Left ventricle myocardium inferior (tissue), 1 donor: ENCODE results near the gene CRYBG1. TPM values are rescaled to one million over a fixed set of nuclear protein-coding genes. Genes with fewer than 3 reads are reported as not detected.

Experiments used
- DNase-seq: peaks from one replicate; pipeline ENCODE4 v3.0.0-alpha.2; 2020
- H3K27ac ChIP-seq: fragments of 200-600 bp; replicated peaks from 2 replicates; pipeline ENCODE4 v1.8.0; 2021
- H3K27me3 ChIP-seq: fragments of 200-600 bp; 2 replicates; pipeline ENCODE4 v1.8.0; 2021; ENCODE audit warnings: low read depth
- H3K36me3 ChIP-seq: fragments of 200-600 bp; 2 replicates; pipeline ENCODE4 v1.8.0; 2021
- H3K4me1 ChIP-seq: fragments of 200-600 bp; 2 replicates; pipeline ENCODE4 v1.8.0; 2021
- H3K4me3 ChIP-seq: fragments of 200-600 bp; 2 replicates; pipeline ENCODE4 v1.8.0; 2021; ENCODE audit warnings: mild to moderate bottlenecking, moderate library complexity
- H3K9me3 ChIP-seq: fragments of 200-600 bp; replicated peaks from 2 replicates; pipeline ENCODE4 v1.8.0; 2021
- CTCF ChIP-seq: fragments of 200-600 bp; IDR thresholded peaks from 2 replicates; pipeline ENCODE4 v1.8.0; 2021; ENCODE audit warnings: antibody characterized with exemption, mild to moderate bottlenecking, borderline replicate concordance
- intact Hi-C: fragments of 100-400 bp; cut with micrococcal nuclease; formaldehyde crosslinking; loops from one replicate; pipeline ENCODE4 v1.11.0; 2022
- total RNA-seq: library from RNA; stranded (reverse); fragmentation: NEBNext Ultra II Directional; extraction: Animal tissue kit (Norgen Biotek cat#: 25700); gene quantifications from one replicate; pipeline ENCODE4 v1.2.1, GENCODE V29; 2021
- donor health status: DM: no; HTN: yes; CAD: no; lungs with severe emphysema.

The CRYBG1 gene
- total RNA-seq, 1 donor from 2014 or later, result 1.3 TPM

GRCh38 chr6:106458021-106458986, 97.8 kb downstream of the CRYBG1 start:
- no peaks in the 10 kb centered on the region for H3K9me3 ChIP-seq
- no peak overlapping the region for H3K27ac ChIP-seq

GRCh38 chr6:106460481-106460880, 100.0 kb downstream of the CRYBG1 start:
- H3K36me3 ChIP-seq, result no peaks in the 10 kb centered on the region
- no peak for DNase-seq
- no peak overlapping the region for H3K27ac ChIP-seq
- H3K4me3 ChIP-seq, result no peak overlapping the region
- no peaks in the 10 kb centered on the region for H3K9me3 ChIP-seq
- peaks cover 35% of the 10 kb centered on the region for H3K27me3 ChIP-seq
- TF ChIP-seq CTCF, result no peak
- intact Hi-C loops, result no loop called here
- no peaks in the 10 kb centered on the region for H3K4me1 ChIP-seq

More at GRCh38 chr6:106458021-106458986, 97.8 kb downstream of the CRYBG1 start:
- no peak for DNase-seq
- no peak overlapping the region for H3K4me3 ChIP-seq
- no peak for TF ChIP-seq CTCF
- H3K27me3 ChIP-seq, result peaks cover 25% of the 10 kb centered on the region
- intact Hi-C loops, result no loop called here
- H3K4me1 ChIP-seq, result no peaks in the 10 kb centered on the region
- no peaks in the 10 kb centered on the region for H3K36me3 ChIP-seq

GRCh38 chr6:106461084-106461483, 100.6 kb downstream of the CRYBG1 start:
- Histone ChIP-seq H3K27me3 (peaks cover 35% of the 10 kb centered on the region), H3K27ac (no peak overlapping the region), H3K36me3 (no peaks in the 10 kb centered on the region), H3K9me3 (no peaks in the 10 kb centered on the region), H3K4me3 (no peak overlapping the region), H3K4me1 (no peaks in the 10 kb centered on the region)
- no peak for TF ChIP-seq CTCF
- DNase-seq, result no peak
- intact Hi-C loops, result no loop called here

GRCh38 chr6:106462923-106463557, 102.5 kb downstream of the CRYBG1 start:
- intact Hi-C loops, result no loop called here
- TF ChIP-seq CTCF, result no peak
- no peaks in the 10 kb centered on the region for H3K36me3 ChIP-seq

GRCh38 chr6:106466211-106466610, 105.7 kb downstream of the CRYBG1 start:
- Histone ChIP-seq H3K4me3 (no peak overlapping the region), H3K27ac (no peak overlapping the region), H3K27me3 (peaks cover 48% of the 10 kb centered on the region), H3K9me3 (no peaks in the 10 kb centered on the region), H3K4me1 (no peaks in the 10 kb centered on the region), H3K36me3 (no peaks in the 10 kb centered on the region)
- DNase-seq, result no peak
- TF ChIP-seq CTCF, result no peak
- intact Hi-C loops, result no loop called here

More at GRCh38 chr6:106462923-106463557, 102.5 kb downstream of the CRYBG1 start:
- Histone ChIP-seq H3K9me3 (no peaks in the 10 kb centered on the region), H3K4me3 (no peak overlapping the region), H3K27ac (no peak overlapping the region), H3K27me3 (peaks cover 41% of the 10 kb centered on the region), H3K4me1 (no peaks in the 10 kb centered on the region)
- DNase-seq, result no peak
